CD4-positive, alpha-beta memory T cell (primary cell): ENCODE measurements around the gene CHST15. TPM values are rescaled to one million over a fixed set of nuclear protein-coding genes. Genes with fewer than 3 reads are reported as not detected.
A peak's percentile ranks its signal among the peaks of the same experiment; 100 is the strongest.

Experiments
- CTCF ChIA-PET: fragments of 350-600 bp; sonication (Branson Sonifier 250); formaldehyde crosslinking; loops from one replicate; lab custom pipeline; 2021; ENCODE audit warnings: inconsistent platforms; ENCODE audit not compliant: partially characterized antibody; lab: Charles Lee
- POLR2A ChIA-PET: fragments of 350-600 bp; sonication (Branson Sonifier 250); formaldehyde crosslinking; loops from one replicate; lab custom pipeline; 2021; ENCODE audit not compliant: partially characterized antibody; lab: Charles Lee
- DNase-seq, 5 donors: peaks; one replicate each; pipeline versions ENCODE4 v3.0.0 to v3.0.0-alpha.2; 2020 to 2022; ENCODE audit warnings: mixed read lengths in 1 of 5
- H3K27ac ChIP-seq: one replicate; pipeline ENCODE4 v1.7.0; 2013; ENCODE audit warnings: low read depth, low read length
- H3K27me3 ChIP-seq: 2 replicates; pipeline ENCODE4 v1.7.0; 2013; ENCODE audit warnings: mild to moderate bottlenecking, low read length, moderate library complexity; ENCODE audit not compliant: insufficient read depth
- H3K36me3 ChIP-seq: 2 replicates; pipeline ENCODE4 v1.7.0; 2013; ENCODE audit warnings: mild to moderate bottlenecking, low read length, moderate library complexity; ENCODE audit not compliant: insufficient read depth
- H3K4me1 ChIP-seq: 2 replicates; pipeline ENCODE4 v1.7.0; 2013; ENCODE audit warnings: mild to moderate bottlenecking, low read length, moderate library complexity; ENCODE audit not compliant: insufficient read depth
- H3K4me3 ChIP-seq, 2 donors: one replicate each; pipeline ENCODE4 v1.7.0; 2013; ENCODE audit warnings: low read length in 2 of 2, mild to moderate bottlenecking in 1 of 2
- H3K9me3 ChIP-seq, 2 donors: one replicate each; pipeline ENCODE4 v1.7.0; 2013; ENCODE audit warnings: low read length in 2 of 2, control low read depth in 1 of 2; ENCODE audit not compliant: control insufficient read depth in 1 of 2
- H3K27ac Mint-ChIP-seq, 7 donors: one replicate each; pipeline ENCODE4 v1.8.0; 2020 to 2021; ENCODE audit warnings: mixed read lengths in 7 of 7, mild to moderate bottlenecking in 6 of 7, inconsistent platforms in 3 of 7, moderate library complexity in 3 of 7
- H3K27me3 Mint-ChIP-seq, 2 donors: one replicate each; pipeline ENCODE4 v1.8.0; 2020 to 2021; ENCODE audit warnings: mixed read lengths in 2 of 2
- H3K36me3 Mint-ChIP-seq, 2 donors: one replicate each; pipeline ENCODE4 v1.8.0; 2020 to 2021; ENCODE audit warnings: mixed read lengths in 2 of 2, inconsistent platforms in 1 of 2, mild to moderate bottlenecking in 1 of 2
- H3K4me1 Mint-ChIP-seq, 4 donors: one replicate each; pipeline ENCODE4 v1.8.0; 2020 to 2021; ENCODE audit warnings: mixed read lengths in 4 of 4, mild to moderate bottlenecking in 1 of 4
- H3K4me3 Mint-ChIP-seq, 8 donors: one replicate each; pipeline ENCODE4 v1.8.0; 2020 to 2021; ENCODE audit warnings: mixed read lengths in 8 of 8, mild to moderate bottlenecking in 7 of 8, moderate library complexity in 6 of 8, inconsistent platforms in 3 of 8
- H3K9me3 Mint-ChIP-seq, 8 donors: one replicate each; pipeline ENCODE4 v1.8.0; 2020 to 2021; ENCODE audit warnings: mixed read lengths in 8 of 8, mild to moderate bottlenecking in 5 of 8, inconsistent platforms in 3 of 8, moderate library complexity in 1 of 8
- intact Hi-C: fragments of 100-400 bp; cut with micrococcal nuclease; formaldehyde crosslinking; loops from one replicate; pipeline ENCODE4 v1.15.1; 2023
- polyA plus RNA-seq, 2 donors: library from polyadenylated mRNA; unstranded; fragments of 300-500 nt; fragmentation: Illumina TruSeq; gene quantifications; one replicate each; pipeline ENCODE4 v1.2.3, GENCODE V29; 2021
- total RNA-seq, 2 experiments: library from RNA; stranded (reverse); gene quantifications; one replicate each; pipeline ENCODE4 v1.2.3, GENCODE V29; 2021

The CHST15 gene
- total and polyA plus RNA-seq, 4 experiments from 2014 or later: 0.13 to 1.2 (median 0.67) TPM; not detected in 1

DNA sequence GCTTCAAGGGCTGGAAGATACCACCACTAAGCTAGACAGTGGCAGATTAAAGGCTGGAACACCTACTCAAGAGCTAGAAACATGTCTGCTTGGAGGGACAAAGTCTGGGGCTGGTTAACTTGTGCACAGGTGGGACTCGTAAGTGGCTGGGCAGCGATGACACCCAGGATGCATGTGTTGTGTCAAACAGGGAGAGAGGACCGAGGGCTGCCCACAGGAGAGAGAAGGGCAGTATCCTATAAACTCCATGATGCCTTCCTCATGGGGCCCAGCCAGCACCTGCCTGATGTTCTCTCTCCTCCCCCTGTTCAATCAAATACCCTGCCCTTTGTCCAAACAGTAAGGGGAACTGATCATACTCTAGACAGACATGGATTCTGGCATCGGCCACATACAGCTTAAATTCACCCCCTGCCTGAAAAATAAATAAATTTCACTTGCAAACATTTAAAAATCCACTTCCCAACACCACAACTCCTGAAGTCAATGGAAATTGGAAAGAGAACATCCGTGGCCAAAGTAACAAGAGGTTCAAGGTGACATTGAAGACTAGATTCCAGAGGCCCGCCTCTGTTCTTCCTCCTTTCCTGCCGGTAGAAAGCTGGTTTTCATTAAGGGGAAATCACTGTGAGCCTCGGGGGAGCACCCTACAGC lies 50.6 kb downstream of the CHST15 start:
- CTCF ChIA-PET: no interaction called here
- no peak for DNase-seq
- POLR2A ChIA-PET: no interaction called here

DNA sequence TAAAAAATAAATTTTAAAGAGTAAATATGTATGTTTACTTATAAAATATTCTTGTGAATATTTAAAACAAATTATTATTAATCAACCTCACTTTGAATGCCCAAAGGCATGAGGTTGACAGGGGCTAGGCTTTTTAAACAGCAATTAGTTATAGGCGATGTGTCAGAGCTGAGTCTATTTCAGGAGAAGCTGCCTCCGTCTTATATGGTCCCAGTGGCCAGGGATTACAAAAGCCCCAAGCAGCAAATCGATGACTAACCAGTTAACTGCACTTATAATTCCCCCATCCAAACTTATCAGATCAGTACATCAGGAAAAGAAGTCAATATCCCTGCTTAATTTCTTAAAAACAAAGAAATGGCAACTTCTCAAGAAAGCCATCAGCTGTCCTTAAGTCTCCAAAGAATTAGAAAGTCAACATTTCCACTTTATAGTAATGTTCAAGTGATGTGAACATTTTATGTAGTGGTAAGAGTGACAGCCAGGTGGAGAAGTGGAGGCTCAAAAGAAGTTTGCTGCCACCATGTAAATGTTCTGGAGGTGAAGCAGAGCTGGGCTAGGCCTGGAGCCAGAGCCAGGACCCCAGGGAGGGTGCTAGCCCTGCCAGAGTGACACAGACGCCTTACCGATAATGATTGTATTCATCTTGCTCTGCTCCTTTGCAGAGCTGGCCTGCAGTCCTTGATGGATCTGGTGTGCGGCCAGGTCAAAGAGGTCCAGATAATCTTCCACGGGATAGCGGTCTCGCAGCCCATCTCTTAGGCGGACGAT lies 51.5 kb downstream of the CHST15 start:
- CTCF ChIA-PET: no interaction called here
- no peak for DNase-seq
- intact Hi-C loops: no loop called here
- Histone ChIP-seq H3K4me1 (no peaks in the 10 kb centered on the region), H3K4me3 (no peak overlapping the region), H3K27ac (no peak overlapping the region), H3K9me3 (no peaks in the 10 kb centered on the region), H3K27me3 (no peaks in the 10 kb centered on the region), H3K36me3 (no peaks in the 10 kb centered on the region)
- Mint-ChIP-seq H3K9me3 (peaks cover 0 to 15% (median 6%) of the 10 kb centered on the region in 8 donors), H3K27me3 (peaks cover 0 to 11% of the 10 kb centered on the region in 2 donors), H3K27ac (no peak overlapping the region), H3K36me3 (no peaks in the 10 kb centered on the region), H3K4me3 (no peak overlapping the region), H3K4me1 (peaks cover 0 to 4% (median under 1%) of the 10 kb centered on the region in 4 donors)
- POLR2A ChIA-PET: no interaction called here

More for the DNA sequence above, 50.6 kb downstream of the CHST15 start:
- no peaks in the 10 kb centered on the region for H3K9me3 ChIP-seq
- H3K27me3 Mint-ChIP-seq: peaks cover 0 to 11% of the 10 kb centered on the region in 2 donors
- peaks cover 0 to 4% (median under 1%) of the 10 kb centered on the region in 4 donors for H3K4me1 Mint-ChIP-seq
- no peaks in the 10 kb centered on the region for H3K36me3 ChIP-seq
- H3K4me3 ChIP-seq: no peak overlapping the region
- H3K27ac Mint-ChIP-seq: no peak overlapping the region
- no peaks in the 10 kb centered on the region for H3K27me3 ChIP-seq
- H3K9me3 Mint-ChIP-seq: peaks cover 0 to 15% (median 6%) of the 10 kb centered on the region in 8 donors
- intact Hi-C loops: no loop called here
- H3K4me1 ChIP-seq: no peaks in the 10 kb centered on the region
- H3K36me3 Mint-ChIP-seq: no peaks in the 10 kb centered on the region
- H3K4me3 Mint-ChIP-seq: peak overlapping the region in 1 of 8 donors; percentile 29
- H3K27ac ChIP-seq: no peak overlapping the region

DNA sequence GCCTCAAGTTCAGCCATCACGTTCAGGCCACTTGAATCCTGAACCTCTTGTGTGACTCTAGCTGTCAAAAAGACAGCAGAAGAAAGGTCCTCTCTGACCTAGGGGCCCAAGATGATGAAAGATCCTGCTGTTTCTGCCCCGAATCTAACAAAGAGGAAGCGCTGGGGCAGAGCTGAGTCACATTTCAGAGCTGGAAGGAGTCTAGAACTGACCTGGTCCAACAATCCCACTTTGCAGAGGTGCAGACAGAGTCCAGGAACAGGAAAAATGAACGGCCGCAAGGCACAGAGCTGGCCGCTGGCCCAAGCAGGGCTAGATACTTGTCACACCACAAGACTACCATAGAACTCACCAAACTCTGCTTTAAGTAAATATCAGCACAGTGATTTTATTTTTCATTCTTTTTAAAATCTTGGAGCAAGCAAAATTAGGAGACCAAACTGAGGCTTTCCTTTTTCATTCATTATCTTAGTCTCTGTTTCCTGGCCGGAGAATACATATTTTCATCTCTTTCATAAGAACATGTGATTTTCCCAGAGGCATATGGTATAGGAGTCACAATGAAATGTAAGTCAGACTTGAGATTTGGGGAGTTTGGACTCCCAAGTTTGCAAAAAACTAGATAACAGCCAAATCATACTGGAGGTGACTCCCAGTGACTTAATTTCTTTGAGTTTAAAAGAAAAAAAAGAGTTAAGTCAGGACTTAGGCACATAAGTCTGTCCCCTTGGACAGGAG lies 52.8 kb downstream of the CHST15 start:
- intact Hi-C loops: no loop called here
- Mint-ChIP-seq H3K36me3 (no peaks in the 10 kb centered on the region), H3K9me3 (peaks cover 0 to 9% (median 2%) of the 10 kb centered on the region in 8 donors), H3K4me1 (peaks cover 0 to 9% (median 8%) of the 10 kb centered on the region in 4 donors), H3K27me3 (peaks cover 0 to 15% of the 10 kb centered on the region in 2 donors), H3K4me3 (no peak overlapping the region), H3K27ac (no peak overlapping the region)
- no peak overlapping the region for H3K4me3 ChIP-seq
- no peak for DNase-seq
- ChIA-PET CTCF (no interaction called here), POLR2A (no interaction called here)
- peaks cover 3% of the 10 kb centered on the region for H3K4me1 ChIP-seq
- no peaks in the 10 kb centered on the region for H3K27me3 ChIP-seq
- H3K9me3 ChIP-seq: no peaks in the 10 kb centered on the region
- no peaks in the 10 kb centered on the region for H3K36me3 ChIP-seq
- H3K27ac ChIP-seq: no peak overlapping the region

DNA sequence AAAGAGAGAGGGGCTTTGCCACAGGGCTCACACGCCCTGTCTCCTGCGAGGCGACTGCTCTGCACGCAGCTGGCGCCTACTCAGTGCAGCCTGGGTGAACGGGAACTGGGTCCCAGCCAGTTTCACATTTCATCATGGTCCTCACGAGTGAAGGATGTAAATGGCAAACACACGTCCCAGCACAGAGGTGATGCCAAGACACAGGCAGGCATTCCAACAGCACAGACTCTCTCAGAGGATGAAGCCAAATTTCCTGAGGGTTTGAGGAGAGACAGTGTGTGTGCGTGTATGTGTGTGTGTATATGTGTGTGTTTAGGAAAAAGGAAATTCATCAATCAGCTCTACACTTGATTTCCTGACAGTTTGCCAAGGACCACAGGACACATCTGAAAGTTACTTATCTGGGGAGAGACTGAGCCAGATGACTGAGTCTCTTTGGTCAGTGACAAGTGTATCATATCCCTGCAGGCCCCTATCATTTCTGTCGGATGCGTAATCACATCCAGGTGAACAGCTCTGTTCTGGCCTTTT lies 53.9 kb downstream of the CHST15 start:
- ChIA-PET CTCF (no interaction called here), POLR2A (no interaction called here)
- Histone ChIP-seq H3K4me3 (no peak overlapping the region), H3K9me3 (no peaks in the 10 kb centered on the region), H3K4me1 (peaks cover 7% of the 10 kb centered on the region), H3K27ac (no peak overlapping the region), H3K36me3 (no peaks in the 10 kb centered on the region), H3K27me3 (no peaks in the 10 kb centered on the region)
- H3K9me3 Mint-ChIP-seq: peaks cover 0 to 2% (median 0%) of the 10 kb centered on the region in 8 donors
- DNase-seq: no peak
- no peak overlapping the region for H3K27ac Mint-ChIP-seq
- H3K4me3 Mint-ChIP-seq: no peak overlapping the region
- no peaks in the 10 kb centered on the region for H3K36me3 Mint-ChIP-seq
- intact Hi-C loops: no loop called here
- peaks cover 0 to 11% of the 10 kb centered on the region in 2 donors for H3K27me3 Mint-ChIP-seq
- peaks cover 0 to 12% (median 11%) of the 10 kb centered on the region in 4 donors for H3K4me1 Mint-ChIP-seq

DNA sequence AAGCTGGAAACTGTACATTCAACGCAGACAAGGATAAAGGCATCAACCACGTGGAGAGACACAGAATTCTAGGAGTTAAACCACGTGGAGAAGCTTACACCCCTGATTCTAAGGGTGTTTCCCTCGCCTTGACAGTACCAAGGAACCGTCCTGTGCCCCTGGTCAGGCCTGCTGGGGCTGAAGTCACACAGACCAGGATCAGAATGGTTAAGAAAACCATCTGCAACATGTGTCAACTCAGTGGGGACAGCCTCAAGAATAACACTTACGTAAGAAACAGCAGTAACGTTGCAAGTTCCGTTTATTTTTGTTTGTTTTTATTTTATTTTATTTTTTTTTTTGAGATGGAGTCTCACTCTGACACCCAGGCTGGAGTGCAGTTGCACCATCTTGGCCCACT lies 55.6 kb downstream of the CHST15 start:
- H3K4me1 ChIP-seq: peaks cover 7% of the 10 kb centered on the region

DNA sequence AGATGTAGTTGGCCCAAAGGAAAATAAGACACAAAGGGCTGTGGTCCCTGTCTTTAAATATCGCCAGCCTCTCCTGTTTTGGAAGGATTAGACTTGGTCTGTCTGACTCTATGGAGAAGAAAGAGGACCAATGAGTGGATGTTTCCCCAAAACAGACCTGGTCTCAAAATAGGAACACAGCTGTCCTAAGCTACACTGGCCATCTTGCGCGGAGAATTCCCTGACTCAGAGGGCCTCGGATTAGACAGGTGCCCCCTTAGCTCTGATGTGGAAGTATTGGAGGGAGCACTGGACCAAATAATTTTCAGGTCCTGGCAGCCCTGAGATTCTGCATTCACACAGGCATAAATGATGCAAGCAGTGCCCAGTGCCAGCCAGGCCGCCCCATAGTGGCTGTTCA lies 56.1 kb downstream of the CHST15 start:
- Mint-ChIP-seq H3K9me3 (peaks cover 0 to 2% (median 0%) of the 10 kb centered on the region in 8 donors), H3K36me3 (no peaks in the 10 kb centered on the region), H3K4me3 (no peak overlapping the region), H3K27ac (no peak overlapping the region), H3K4me1 (peaks cover 0 to 11% (median 8%) of the 10 kb centered on the region in 4 donors), H3K27me3 (peaks cover 0 to 6% of the 10 kb centered on the region in 2 donors)
- ChIA-PET POLR2A (no interaction called here), CTCF (interaction anchor here (1.0 kb wide), 1 partner anchor 352 kb away, joined by 4 read pairs; no protein-coding TSS in a partner anchor)
- Histone ChIP-seq H3K9me3 (no peaks in the 10 kb centered on the region), H3K27ac (no peak overlapping the region), H3K4me1 (peaks cover 7% of the 10 kb centered on the region), H3K36me3 (no peaks in the 10 kb centered on the region), H3K4me3 (no peak overlapping the region), H3K27me3 (no peaks in the 10 kb centered on the region)
- intact Hi-C loops: no loop called here
- DNase-seq: no peak

More for the DNA sequence above, 55.6 kb downstream of the CHST15 start:
- peaks cover 0 to 2% (median 0%) of the 10 kb centered on the region in 8 donors for H3K9me3 Mint-ChIP-seq
- intact Hi-C loops: no loop called here
- H3K4me3 ChIP-seq: no peak overlapping the region
- ChIA-PET CTCF (interaction anchor here (1.0 kb wide), 1 partner anchor 351 kb away, joined by 4 read pairs; no protein-coding TSS in a partner anchor), POLR2A (no interaction called here)
- no peak for DNase-seq
- no peak overlapping the region for H3K4me3 Mint-ChIP-seq
- H3K36me3 Mint-ChIP-seq: no peaks in the 10 kb centered on the region
- H3K36me3 ChIP-seq: no peaks in the 10 kb centered on the region
- H3K27me3 ChIP-seq: no peaks in the 10 kb centered on the region
- H3K4me1 Mint-ChIP-seq: peaks cover 0 to 11% (median 8%) of the 10 kb centered on the region in 4 donors
- no peak overlapping the region for H3K27ac ChIP-seq
- no peaks in the 10 kb centered on the region for H3K9me3 ChIP-seq
- H3K27me3 Mint-ChIP-seq: peaks cover 0 to 8% of the 10 kb centered on the region in 2 donors
- no peak overlapping the region for H3K27ac Mint-ChIP-seq
